ENCODE data around the gene LTB4R2.

DNA sequence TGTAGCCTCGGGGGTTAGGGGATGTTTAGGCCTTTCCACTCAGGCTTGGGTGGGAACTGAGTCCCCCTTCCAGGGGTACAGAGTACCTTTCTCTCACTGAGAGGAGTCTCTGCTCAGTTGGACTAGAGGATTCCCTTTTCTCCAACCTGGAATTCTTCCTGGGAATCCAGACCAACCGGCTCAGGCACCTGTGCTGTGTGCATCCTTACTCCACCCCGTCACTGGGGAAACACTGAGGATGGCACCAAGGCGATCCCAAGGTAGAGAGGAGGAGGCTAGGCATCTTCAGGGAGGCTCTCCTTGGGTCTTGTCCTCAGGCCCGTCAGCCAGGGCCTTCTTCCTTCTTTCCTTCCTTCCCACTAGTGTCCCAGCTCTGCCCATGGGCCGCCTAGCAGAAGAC lies 46.1 kb upstream of the LTB4R2 start:
- TF ChIP-seq, protein P1, sequence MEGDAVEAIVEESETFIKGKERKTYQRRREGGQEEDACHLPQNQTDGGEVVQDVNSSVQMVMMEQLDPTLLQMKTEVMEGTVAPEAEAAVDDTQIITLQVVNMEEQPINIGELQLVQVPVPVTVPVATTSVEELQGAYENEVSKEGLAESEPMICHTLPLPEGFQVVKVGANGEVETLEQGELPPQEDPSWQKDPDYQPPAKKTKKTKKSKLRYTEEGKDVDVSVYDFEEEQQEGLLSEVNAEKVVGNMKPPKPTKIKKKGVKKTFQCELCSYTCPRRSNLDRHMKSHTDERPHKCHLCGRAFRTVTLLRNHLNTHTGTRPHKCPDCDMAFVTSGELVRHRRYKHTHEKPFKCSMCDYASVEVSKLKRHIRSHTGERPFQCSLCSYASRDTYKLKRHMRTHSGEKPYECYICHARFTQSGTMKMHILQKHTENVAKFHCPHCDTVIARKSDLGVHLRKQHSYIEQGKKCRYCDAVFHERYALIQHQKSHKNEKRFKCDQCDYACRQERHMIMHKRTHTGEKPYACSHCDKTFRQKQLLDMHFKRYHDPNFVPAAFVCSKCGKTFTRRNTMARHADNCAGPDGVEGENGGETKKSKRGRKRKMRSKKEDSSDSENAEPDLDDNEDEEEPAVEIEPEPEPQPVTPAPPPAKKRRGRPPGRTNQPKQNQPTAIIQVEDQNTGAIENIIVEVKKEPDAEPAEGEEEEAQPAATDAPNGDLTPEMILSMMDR (IDR thresholded peaks at IDR 0.05; ENCODE audit: insufficient read depth, low read depth, low read length), result no peak
- TF ChIP-seq EZH2 (IDR thresholded peaks at IDR 0.05; ENCODE audit: insufficient read depth, low read length), result no peak

Measured in astrocyte (in vitro differentiated cells and primary cell).